Measurements from ENCODE around the gene PLET1. TPM values are rescaled to one million over a fixed set of nuclear protein-coding genes. Genes with fewer than 3 reads are reported as not detected.

Gene PLET1
- total and polyA plus RNA-seq, 2 of the 4 experiments (the other 2 are of a cell fraction): not detected

GRCh38 chr11:112238041-112238440 is 22.6 kb downstream of the PLET1 start:
- ChIA-PET POLR2A (ENCODE audit: unreplicated experiment) (no interaction called here), CTCF (no interaction called here)
- H3K36me3 ChIP-seq (ENCODE audit: control insufficient read depth, insufficient read depth, low read length): peaks cover 25% of the 10 kb centered on the region
- H2AK5ac ChIP-seq (ENCODE audit: low read depth, low read length): no peak overlapping the region
- no peak overlapping the region for H2BK20ac ChIP-seq (ENCODE audit: low read depth, low read length)
- H3K27me3 ChIP-seq (ENCODE audit: control insufficient read depth, insufficient read depth, low read length): no peaks in the 10 kb centered on the region
- H3K4me2 ChIP-seq (ENCODE audit: low read depth, low read length): no peak overlapping the region
- no peak overlapping the region for H3K18ac ChIP-seq (ENCODE audit: low read depth, low read length)
- no peak overlapping the region for H2BK5ac ChIP-seq (ENCODE audit: low read depth, low read length, poor library complexity, severe bottlenecking)
- no peak overlapping the region for H2AFZ ChIP-seq (replicated peaks; ENCODE audit: low read length, poor library complexity)
- in situ Hi-C loops (cut with MboI; ENCODE audit: low sequenced_read_pairs): no loop called here
- intact Hi-C loops (cut with micrococcal nuclease): no loop called here
- no peak overlapping the region for H3K9ac ChIP-seq (ENCODE audit: low read depth, low read length)
- peaks cover 6% of the 10 kb centered on the region for H3K4me1 ChIP-seq (ENCODE audit: control insufficient read depth, insufficient read depth, low read length)
- no peak overlapping the region for H2AK9ac ChIP-seq (replicated peaks; ENCODE audit: low read depth, low read length, poor library complexity)
- no peak overlapping the region for H2BK120ac ChIP-seq (ENCODE audit: low read depth, low read length)
- ATAC-seq (ENCODE audit: low read depth) (no peak), DNase-seq (no peak)
- no peak overlapping the region for H3K4me3 ChIP-seq (ENCODE audit: insufficient read depth, low read depth, low read length)
- BruUV-seq (replicated peaks): no TSS peak
- no peak overlapping the region for H3K14ac ChIP-seq (replicated peaks; ENCODE audit: low read depth, low read length)
- H2BK15ac ChIP-seq (ENCODE audit: low read depth, low read length): no peak overlapping the region
- no peak for TF ChIP-seq POLR2A (IDR thresholded peaks at IDR 0.05; ENCODE audit: low read depth, low read length)
- no peak for TF ChIP-seq MXI1 (IDR thresholded peaks at IDR 0.05; ENCODE audit: borderline replicate concordance, low read depth, low read length)
- TF ChIP-seq RAD21 (IDR thresholded peaks at IDR 0.05; ENCODE audit: low read length): no peak
- TF ChIP-seq CTCF (conservative IDR thresholded peaks at IDR 0.05; ENCODE audit: low read depth, low read length): no peak
- TF ChIP-seq MAFK (IDR thresholded peaks at IDR 0.05; ENCODE audit: low read depth, low read length): no peak
- no peak for TF ChIP-seq RFX5 (IDR thresholded peaks at IDR 0.05; ENCODE audit: low read depth, low read length)
- TF ChIP-seq CEBPB (IDR thresholded peaks at IDR 0.05; ENCODE audit: low read depth, low read length): no peak
- TF ChIP-seq NFE2L2 (IDR thresholded peaks at IDR 0.05; ENCODE audit: low read depth, low read length): no peak
- TF ChIP-seq BHLHE40 (IDR thresholded peaks at IDR 0.05; ENCODE audit: low read depth, low read length): no peak
- no peak for TF ChIP-seq MAZ (IDR thresholded peaks at IDR 0.05; ENCODE audit: borderline replicate concordance, low read depth, low read length)
- TF ChIP-seq CHD1 (IDR thresholded peaks at IDR 0.05; ENCODE audit: low read depth, low read length): no peak
- TF ChIP-seq ELK1 (IDR thresholded peaks at IDR 0.05; ENCODE audit: borderline replicate concordance, low read depth, low read length): no peak
- no peak for TF ChIP-seq FOS (IDR thresholded peaks at IDR 0.05; ENCODE audit: low read depth, low read length)
- no peak for TF ChIP-seq USF2 (IDR thresholded peaks at IDR 0.05; ENCODE audit: low read depth, low read length)
- TF ChIP-seq RCOR1 (IDR thresholded peaks at IDR 0.05; ENCODE audit: insufficient replicate concordance, low read length): no peak
- no peak for TF ChIP-seq SMC3 (IDR thresholded peaks at IDR 0.05; ENCODE audit: low read depth, low read length)
- H3K9me3 ChIP-seq (ENCODE audit: control insufficient read depth, insufficient read depth, low read length): no peaks in the 10 kb centered on the region
- H3K9me1 ChIP-seq (ENCODE audit: insufficient read depth, low read length): peaks cover 8% of the 10 kb centered on the region; the same call in 1 of the 2 replicates
- WGBS, 2 experiments (ENCODE audit: extremely low coverage in 2 of 2, insufficient read length in 1 of 2): no CpG with 5 or more reads among the region's 3 CpGs
- peaks cover 0 to 7% of the 10 kb centered on the region in 2 experiments; a peak in 3 of 4 replicates for H3K79me1 ChIP-seq (ENCODE audit: low read depth in 1 of 2, low read length in 2 of 2)
- H3K56ac ChIP-seq (ENCODE audit: extremely low read depth, insufficient read depth, low read length): no peak overlapping the region
- no peak overlapping the region for H4K8ac ChIP-seq (ENCODE audit: low read depth in 2 of 2, low read length in 2 of 2)
- no peak overlapping the region for H3K23ac ChIP-seq (ENCODE audit: low read depth, low read length)
- H4K20me1 ChIP-seq (ENCODE audit: insufficient read depth, low read length): no peaks in the 10 kb centered on the region
- no peak overlapping the region for H3K4ac ChIP-seq (ENCODE audit: low read depth, low read length)
- H3K27ac ChIP-seq (ENCODE audit: insufficient read depth, low read length): no peak overlapping the region
- no peak overlapping the region for H4K5ac ChIP-seq (ENCODE audit: low read depth, low read length)
- no peak overlapping the region for H4K91ac ChIP-seq (ENCODE audit: insufficient read depth, low read depth, low read length)
- dilution Hi-C loops (cut with HindIII; ENCODE audit: low sequenced_read_pairs, unreplicated experiment): no loop called here
